HG03097 (cell line): ENCODE measurements around the gene CYP4A11.
"Not testable (repeated sequence)": the region's sequence is repeated elsewhere in the genome, so short reads cannot be mapped to it uniquely, and the experiment has no call there.

Experiments used
- ATAC-seq: cut with Tn5 transposase; IDR thresholded peaks from one replicate; pipeline ENCODE4 v1.9.1; 2021; ENCODE audit not compliant: unreplicated experiment, low FRiP score

The CYP4A11 gene

GRCh38 chr1:46941135-46941694 is at the start of gene CYP4A11:
Gene CYP4A11, minus strand, starts transcription at chr1:46941476. Its CDS starts 43 bp downstream, at chr1:46941433.
- no peak for ATAC-seq

GRCh38 chr1:46990541-46990940 is 49.3 kb upstream of the CYP4A11 start:
- not testable (repeated sequence) for ATAC-seq

- no peak for ATAC-seq
These were observed 42.7 kb upstream of the CYP4A11 start for GRCh38 chr1:46983830-46984586.

- ATAC-seq = no peak
These were observed 42.0 kb upstream of the CYP4A11 start for GRCh38 chr1:46983166-46983829.

- ATAC-seq = no peak
These were observed 27.8 kb upstream of the CYP4A11 start for GRCh38 chr1:46969014-46969619.

GRCh38 chr1:46962272-46962671 is 21.0 kb upstream of the CYP4A11 start:
- not testable (repeated sequence) for ATAC-seq

- ATAC-seq = no peak
These were observed 19.9 kb upstream of the CYP4A11 start for GRCh38 chr1:46961066-46961758.

GRCh38 chr1:46960250-46960649 is 19.0 kb upstream of the CYP4A11 start:
- ATAC-seq = no peak

GRCh38 chr1:46955116-46955515 is 13.8 kb upstream of the CYP4A11 start:
- ATAC-seq = not testable (repeated sequence)

GRCh38 chr1:46953847-46954246 is 12.6 kb upstream of the CYP4A11 start:
- not testable (repeated sequence) for ATAC-seq

GRCh38 chr1:46949417-46949666 is 8.1 kb upstream of the CYP4A11 start:
- not testable (repeated sequence) for ATAC-seq

- no peak for ATAC-seq
These were observed 7.5 kb upstream of the CYP4A11 start for GRCh38 chr1:46948629-46949416.

GRCh38 chr1:46947706-46948105 is 6.4 kb upstream of the CYP4A11 start:
- ATAC-seq = not testable (repeated sequence)

- no peak for ATAC-seq
These were observed 810 bp upstream of the CYP4A11 start for GRCh38 chr1:46942086-46942485.

GRCh38 chr1:46940307-46940706 is 969 bp downstream of the CYP4A11 start:
- no peak for ATAC-seq

GRCh38 chr1:46937270-46937669 is 4.0 kb downstream of the CYP4A11 start:
- ATAC-seq = no peak

GRCh38 chr1:46936788-46937187 is 4.5 kb downstream of the CYP4A11 start:
- ATAC-seq = no peak

- ATAC-seq = not testable (repeated sequence)
These were observed 6.4 kb downstream of the CYP4A11 start for GRCh38 chr1:46934852-46935251.

- ATAC-seq = not testable (repeated sequence)
These were observed 9.3 kb downstream of the CYP4A11 start for GRCh38 chr1:46932020-46932419.

GRCh38 chr1:46931151-46931550 is 10.1 kb downstream of the CYP4A11 start:
- no peak for ATAC-seq
